K562 (cell line): ENCODE results near the gene FBXO28. TPM values are rescaled to one million over a fixed set of nuclear protein-coding genes. Genes with fewer than 3 reads are reported as not detected.

Experiments
- ARID1B ChIP-seq: fragments of 450-650 bp; IDR thresholded peaks from 2 replicates; pipeline ENCODE4 v1.6.1; 2016; ENCODE audit warnings: antibody characterized with exemption, mild to moderate bottlenecking, inconsistent platforms
- DPF2 ChIP-seq: fragments of 450-650 bp; IDR thresholded peaks from 2 replicates; pipeline ENCODE4 v1.6.1; 2016
- HMBOX1 ChIP-seq: sonication (generic); IDR thresholded peaks from 2 replicates; pipeline ENCODE4 v1.6.1; 2016
- HSF4 ChIP-seq: fragments of 250-450 bp; sonication (Bioruptor Pico); IDR thresholded peaks from 2 replicates; pipeline ENCODE4 v2.1.2; 2022; ENCODE audit warnings: mild to moderate bottlenecking, moderate library complexity, borderline replicate concordance
- KDM1A ChIP-seq, 2 experiments: fragments of 450-650 bp; IDR thresholded peaks; 2 replicates each; pipeline ENCODE4 v1.6.1; 2016; ENCODE audit warnings: mild to moderate bottlenecking in 2 of 2
- KHSRP ChIP-seq: fragments of 450-650 bp; IDR thresholded peaks from 2 replicates; pipeline ENCODE4 v1.6.1; 2017
- MEIS2 ChIP-seq: fragments of 450-650 bp; IDR thresholded peaks from 2 replicates; pipeline ENCODE4 v1.6.1; 2014; ENCODE audit warnings: mild to moderate bottlenecking; ENCODE audit not compliant: partially characterized antibody
- MLLT1 ChIP-seq, 2 experiments: fragments of 450-650 bp; IDR thresholded peaks; 2 replicates each; pipeline ENCODE4 v1.6.1; 2016
- MTA1 ChIP-seq: fragments of 450-650 bp; IDR thresholded peaks from 2 replicates; pipeline ENCODE4 v1.6.1; 2017; ENCODE audit warnings: borderline replicate concordance
- MYBL2 ChIP-seq, 2 experiments: fragments of 450-650 bp in 1 of 2; sonication (generic) in 1 of 2; formaldehyde crosslinking in 1 of 2; IDR thresholded peaks; 2 replicates each; pipeline versions ENCODE4 v1.6.1 to v1.8.1; 2017 to 2022; ENCODE audit warnings: borderline replicate concordance in 1 of 2, inconsistent platforms in 1 of 2, low read depth in 1 of 2, mild to moderate bottlenecking in 1 of 2, missing genetic modification reagents in 1 of 2, moderate library complexity in 1 of 2
- MYC ChIP-seq, 2 experiments: fragments of 250-450 bp in 1 of 2; sonication (Bioruptor Pico) in 1 of 2; IDR thresholded peaks; 2 replicates each; pipeline versions ENCODE4 v1.5.1 to v1.6.1; 2012 to 2021; ENCODE audit warnings: low read depth in 2 of 2, borderline replicate concordance in 1 of 2, improper control_type of control experiment in 1 of 2, low read length in 1 of 2, mild to moderate bottlenecking in 1 of 2, moderate library complexity in 1 of 2
- NCOA4 ChIP-seq: fragments of 450-650 bp; IDR thresholded peaks from 2 replicates; pipeline ENCODE4 v1.6.1; 2018; ENCODE audit warnings: mild to moderate bottlenecking; ENCODE audit not compliant: partially characterized antibody
- NFE2 ChIP-seq: IDR thresholded peaks from 2 replicates; pipeline ENCODE4 v1.6.1; 2014; ENCODE audit warnings: antibody characterized with exemption, low read depth
- NFIC ChIP-seq: fragments of 450-650 bp; IDR thresholded peaks from 2 replicates; pipeline ENCODE4 v1.6.1; 2017; ENCODE audit warnings: mild to moderate bottlenecking, inconsistent platforms
- NFRKB ChIP-seq: fragments of 450-650 bp; IDR thresholded peaks from 2 replicates; pipeline ENCODE4 v1.6.1; 2016; ENCODE audit warnings: low read depth
- PHB2 ChIP-seq: fragments of 450-650 bp; IDR thresholded peaks from 2 replicates; pipeline ENCODE4 v1.6.1; 2017; ENCODE audit warnings: low read depth
- SRSF1 ChIP-seq: fragments of 200-400 bp; formaldehyde crosslinking; IDR thresholded peaks from 2 replicates; pipeline ENCODE4 v1.6.1; 2017; ENCODE audit warnings: mild to moderate bottlenecking, low read depth, low read length, moderate library complexity
- TCF3 ChIP-seq: sonication (generic); formaldehyde crosslinking; IDR thresholded peaks from 2 replicates; pipeline ENCODE4 v1.4.0; 2020; ENCODE audit warnings: mild to moderate bottlenecking, missing genetic modification reagents
- TCF7L2 ChIP-seq: fragments of 150-350 bp; IDR thresholded peaks from 2 replicates; pipeline ENCODE4 v1.6.1; 2016; ENCODE audit warnings: low read depth, mild to moderate bottlenecking, low read length, moderate library complexity
- TRIM24 ChIP-seq, 2 experiments: fragments of 450-650 bp; IDR thresholded peaks; 2 replicates each; pipeline ENCODE4 v1.6.1; 2016
- XRCC3 ChIP-seq: fragments of 450-650 bp; IDR thresholded peaks from 2 replicates; pipeline ENCODE4 v1.6.1; 2017; ENCODE audit warnings: mild to moderate bottlenecking, moderate library complexity
- ZBTB26 ChIP-seq: fragments of 450-650 bp; formaldehyde crosslinking; IDR thresholded peaks from 2 replicates; pipeline ENCODE4 v1.4.0; 2022; ENCODE audit warnings: missing genetic modification characterization
- ZNF197 ChIP-seq: fragments of 200-800 bp; sonication (Bioruptor generic); IDR thresholded peaks from 2 replicates; pipeline ENCODE4 v1.6.1; 2016; ENCODE audit warnings: low read depth, missing genetic modification characterization, missing compliant biosample characterization
- ZNF212 ChIP-seq: fragments of 450-650 bp; formaldehyde crosslinking; IDR thresholded peaks from 2 replicates; pipeline ENCODE4 v1.4.0; 2020; ENCODE audit warnings: mild to moderate bottlenecking
- ZNF239 ChIP-seq: fragments of 250-450 bp; sonication (Bioruptor Pico); IDR thresholded peaks from 2 replicates; pipeline ENCODE4 v1.4.0; 2020; ENCODE audit warnings: mild to moderate bottlenecking
- ZNF41 ChIP-seq: fragments of 250-450 bp; sonication (Bioruptor Pico); conservative IDR thresholded peaks from 2 replicates; pipeline ENCODE4 v1.4.0; 2020; ENCODE audit warnings: mild to moderate bottlenecking
- ZNF589 ChIP-seq: fragments of 200-800 bp; sonication (Bioruptor generic); IDR thresholded peaks from 2 replicates; pipeline ENCODE4 v1.6.1; 2016; ENCODE audit warnings: low read depth, missing genetic modification characterization, missing compliant biosample characterization
- ZNF644 ChIP-seq: fragments of 200-800 bp; sonication (Bioruptor generic); IDR thresholded peaks from 2 replicates; pipeline ENCODE4 v1.6.1; 2016; ENCODE audit warnings: low read depth, missing genetic modification characterization, missing compliant biosample characterization
- polyA plus RNA-seq, 8 experiments: library from polyadenylated mRNA; depleted of rRNA in 4 of 8; stranded (reverse) in 5 of 8; unstranded in 3 of 8; fragments of >200 nt; fragmentation: Nextera tagmentation in 2 of 8; fragmentation: Illumina TruSeq in 1 of 8; extraction: Ambion mirVana in 2 of 8; extraction: Trizol in 1 of 8; gene quantifications; 2 replicates each; pipeline versions ENCODE4 v1.2.1 to v1.2.3, GENCODE V29; 2011 to 2014; ENCODE audit warnings: inconsistent platforms in 1 of 8, missing spikeins in 1 of 8
- total RNA-seq, 7 experiments: library from RNA; depleted of rRNA in 6 of 7; stranded (reverse); fragments of >200 nt in 6 of 7; fragmentation: Illumina TruSeq in 2 of 7; extraction: Trizol in 2 of 7; gene quantifications; 2 replicates each; pipeline versions ENCODE4 v1.2.1 to v1.2.3, GENCODE V29; 2011 to 2021; ENCODE audit warnings: low replicate concordance in 1 of 7

Gene FBXO28
- total and polyA plus RNA-seq, 9 of the 15 experiments (the other 6 are each of a cell fraction or from before 2014, with no cell fraction given): 4.1 to 34.8 (median 25.3) TPM

- TF ChIP-seq HMBOX1 (peak; percentile 83), ARID1B (peak; percentile 99), HSF4 (no peak), MEIS2 (peak; percentile 94), NFRKB (peak; percentile 83), ZNF197 (no peak), ZNF212 (no peak), KDM1A (IDR thresholded peaks at IDR 0.05) (peak; percentile 99), NFIC (peak; percentile 91), MTA1 (no peak; the same call in 1 of the 2 replicates), PHB2 (peak; percentile 91), NFE2 (peak; percentile 42; the same call in 1 of the 2 replicates), ZBTB26 (CRISPR knock-in tag) (no peak), MYC (IDR thresholded peaks at IDR 0.05; ENCODE audit: low read depth, low read length) (peak; percentile 91), MYC (CRISPR knock-in tag; IDR thresholded peaks at IDR 0.05; ENCODE audit: borderline replicate concordance, low read depth) (no peak), SRSF1 (no peak), ZNF644 (tag) (peak; percentile 31; the same call in 1 of the 2 replicates), MYBL2 (IDR thresholded peaks at IDR 0.05; ENCODE audit: low read depth) (peak; percentile 94), MYBL2 (CRISPR knock-in tag; IDR thresholded peaks at IDR 0.05; ENCODE audit: borderline replicate concordance) (no peak), ZNF589 (CRISPR knock-in tag) (peak; percentile 49; the same call in 1 of the 2 replicates), KHSRP (peak; percentile 53; the same call in 1 of the 2 replicates), TCF7L2 (0 out of 2 replicates have a peak, but pooled peaks have one; percentile 15), DPF2 (peak; percentile 99), TCF3 (CRISPR knock-in tag) (peak; percentile 99), TRIM24 (IDR thresholded peaks at IDR 0.05) (peak; percentile 94 to 97), XRCC3 (no peak), MLLT1 (IDR thresholded peaks at IDR 0.05) (peak in 1 of 2 experiments; percentile 59; a peak in 1 of 4 replicates), ZNF239 (CRISPR knock-in tag) (peak; percentile 13; the same call in 1 of the 2 replicates), ZNF41 (CRISPR knock-in tag) (no peak), NCOA4 (no peak)
Observed at GRCh38 chr1:224160171-224160682, 46.3 kb downstream of the FBXO28 start (continued).
